PFSK-1 (cell line): Measurements from ENCODE around the gene SRPRB.

Experiments
- FOXP2 ChIP-seq: optimal IDR thresholded peaks from 2 replicates; pipeline ENCODE3; 2011; ENCODE audit warnings: borderline replicate concordance, control low read depth, inconsistent platforms; ENCODE audit not compliant: insufficient read depth; ENCODE audit errors: extremely low read length, extremely low read depth
- POLR2AphosphoS5 ChIP-seq: IDR thresholded peaks from 2 replicates; pipeline ENCODE4 v1.6.1; 2012; ENCODE audit warnings: low read depth, mild to moderate bottlenecking, control low read depth, low read length, moderate library complexity
- REST ChIP-seq, 2 experiments: IDR thresholded peaks; 2 replicates each; pipeline versions ENCODE4 v1.6.1 to v1.8.0; 2011 to 2012; ENCODE audit warnings: low read depth in 2 of 2, low read length in 2 of 2, control low read depth in 1 of 2, inconsistent platforms in 1 of 2, mild to moderate bottlenecking in 1 of 2, moderate library complexity in 1 of 2; ENCODE audit not compliant: insufficient read depth in 1 of 2
- SIN3A ChIP-seq: IDR thresholded peaks from 2 replicates; pipeline ENCODE4 v1.6.1; 2012; ENCODE audit warnings: mild to moderate bottlenecking, low read length, moderate library complexity, borderline replicate concordance; ENCODE audit not compliant: insufficient read depth
- TAF1 ChIP-seq: IDR thresholded peaks from 2 replicates; pipeline ENCODE4 v1.6.1; 2012; ENCODE audit warnings: low read length, control low read depth, borderline replicate concordance; ENCODE audit not compliant: insufficient read depth

SRPRB gene

DNA sequence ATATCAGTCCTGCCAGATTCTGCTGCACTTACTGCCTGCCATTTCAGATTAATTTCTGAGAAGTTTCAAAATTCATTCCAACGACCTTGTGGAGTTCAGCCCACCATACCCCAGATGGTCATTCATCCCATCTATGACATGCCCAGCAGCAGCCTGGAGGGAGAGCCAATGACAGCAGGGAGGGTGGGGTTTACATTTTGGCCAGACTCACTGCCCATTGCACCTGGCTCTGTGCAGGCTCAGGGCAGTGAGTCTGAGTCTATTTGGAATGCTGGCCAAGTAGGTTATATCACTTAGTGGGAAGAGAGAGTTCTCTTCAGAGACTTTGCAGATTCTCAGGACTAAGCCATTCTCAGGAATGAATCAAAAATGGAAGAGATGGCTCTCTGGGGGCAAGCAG, 21.5 kb downstream of the SRPRB start:
- no peak for TF ChIP-seq REST (IDR thresholded peaks at IDR 0.05; ENCODE audit: insufficient read depth in 1 of 2, low read depth in 2 of 2, low read length in 2 of 2)
- TF ChIP-seq SIN3A: no peak
- TF ChIP-seq FOXP2: no peak

DNA sequence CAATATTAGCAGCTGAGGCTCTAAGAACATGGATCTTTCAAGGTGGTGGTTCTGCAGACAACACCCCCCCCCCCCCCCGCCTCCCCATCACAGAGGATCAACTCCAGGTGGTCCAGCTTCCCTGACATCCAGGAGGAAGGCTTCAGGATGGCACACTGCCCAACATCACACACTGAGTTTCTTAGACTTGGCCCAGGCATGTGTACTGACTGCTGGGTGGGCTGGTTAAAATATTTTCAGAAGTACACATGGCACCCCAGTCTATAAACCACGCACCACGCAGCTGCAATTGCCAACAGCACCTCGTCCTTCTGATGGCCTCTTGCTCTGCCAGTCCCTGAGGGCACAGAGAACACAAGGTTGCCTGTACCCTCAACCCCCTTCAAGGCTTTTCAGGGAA, 22.1 kb downstream of the SRPRB start:
- TF ChIP-seq FOXP2 (no peak), TAF1 (no peak), POLR2AphosphoS5 (no peak), SIN3A (no peak), REST (IDR thresholded peaks at IDR 0.05; ENCODE audit: insufficient read depth in 1 of 2, low read depth in 2 of 2, low read length in 2 of 2) (no peak)

DNA sequence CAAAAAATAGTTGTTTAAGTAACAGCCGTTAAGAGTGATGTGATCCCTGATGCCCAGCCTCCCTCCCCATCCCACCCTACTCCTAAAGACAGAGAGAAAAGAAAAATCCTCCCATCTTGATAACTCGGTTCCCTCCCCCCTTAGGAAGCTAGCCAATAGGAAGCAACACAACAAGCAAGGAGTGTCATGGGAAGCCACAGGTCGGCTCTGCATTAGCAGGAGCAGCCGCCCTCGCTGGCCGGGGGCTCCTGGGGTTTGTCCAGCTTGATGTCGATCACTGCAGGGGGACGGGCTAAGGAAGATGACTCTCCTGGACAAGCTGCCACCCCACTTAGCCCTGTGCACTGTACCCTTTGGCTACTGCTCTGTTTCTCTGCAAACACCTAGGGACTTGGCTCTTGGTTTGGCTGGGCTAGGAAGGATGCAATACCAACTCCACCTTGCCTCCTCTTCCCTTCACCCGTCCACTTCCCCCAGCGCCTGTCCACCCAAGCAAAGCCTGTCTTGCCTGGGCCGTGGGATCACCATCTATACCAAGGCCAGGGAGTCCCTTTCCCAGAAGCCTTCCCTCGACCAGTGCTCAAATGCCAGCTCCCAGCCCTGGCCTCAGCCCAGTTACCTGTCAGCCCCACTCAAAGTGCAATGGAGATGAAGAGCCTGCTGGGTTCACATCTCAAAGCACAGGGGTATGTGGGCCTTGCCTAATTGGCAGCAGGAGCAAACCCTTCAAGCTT, 23.1 kb downstream of the SRPRB start:
- TF ChIP-seq FOXP2 (no peak), POLR2AphosphoS5 (no peak), SIN3A (no peak), TAF1 (no peak), REST (IDR thresholded peaks at IDR 0.05; ENCODE audit: insufficient read depth in 1 of 2, low read depth in 2 of 2, low read length in 2 of 2) (no peak)

DNA sequence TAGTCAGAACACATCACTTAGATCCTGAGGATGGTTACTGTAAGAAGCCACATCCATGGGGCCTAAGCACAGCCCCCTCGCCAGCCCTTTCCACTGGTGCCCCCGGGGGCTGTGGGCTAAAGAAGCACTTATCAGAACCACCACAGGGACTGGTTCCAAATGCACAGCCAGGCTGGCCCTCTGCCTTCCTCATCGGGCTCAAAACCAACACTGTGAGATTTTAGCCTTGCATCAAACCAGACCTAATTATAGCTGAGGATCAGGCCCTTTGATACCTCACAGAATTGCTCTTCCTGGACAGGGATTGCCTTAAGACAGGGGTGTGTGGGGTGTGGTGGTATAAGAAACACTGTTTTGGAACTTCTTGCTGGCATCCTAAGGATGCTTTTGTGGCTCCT, 23.7 kb downstream of the SRPRB start:
- TF ChIP-seq TAF1: no peak
- no peak for TF ChIP-seq FOXP2
- no peak for TF ChIP-seq REST (IDR thresholded peaks at IDR 0.05; ENCODE audit: insufficient read depth in 1 of 2, low read depth in 2 of 2, low read length in 2 of 2)
- TF ChIP-seq POLR2AphosphoS5: no peak
- TF ChIP-seq SIN3A: no peak

GRCh38 chr3:133830071-133830470, 24.5 kb downstream of the SRPRB start:
- TF ChIP-seq POLR2AphosphoS5 (no peak), TAF1 (no peak), SIN3A (no peak), REST (IDR thresholded peaks at IDR 0.05; ENCODE audit: insufficient read depth in 1 of 2, low read depth in 2 of 2, low read length in 2 of 2) (no peak), FOXP2 (no peak)
